ENCODE data around the gene ATOX1. TPM values are rescaled to one million over a fixed set of nuclear protein-coding genes. Genes with fewer than 3 reads are reported as not detected.

The ATOX1 gene
- polyA plus RNA-seq, 1 of the 3 experiments (the other 2 are of a cell fraction): 497 TPM

DNA sequence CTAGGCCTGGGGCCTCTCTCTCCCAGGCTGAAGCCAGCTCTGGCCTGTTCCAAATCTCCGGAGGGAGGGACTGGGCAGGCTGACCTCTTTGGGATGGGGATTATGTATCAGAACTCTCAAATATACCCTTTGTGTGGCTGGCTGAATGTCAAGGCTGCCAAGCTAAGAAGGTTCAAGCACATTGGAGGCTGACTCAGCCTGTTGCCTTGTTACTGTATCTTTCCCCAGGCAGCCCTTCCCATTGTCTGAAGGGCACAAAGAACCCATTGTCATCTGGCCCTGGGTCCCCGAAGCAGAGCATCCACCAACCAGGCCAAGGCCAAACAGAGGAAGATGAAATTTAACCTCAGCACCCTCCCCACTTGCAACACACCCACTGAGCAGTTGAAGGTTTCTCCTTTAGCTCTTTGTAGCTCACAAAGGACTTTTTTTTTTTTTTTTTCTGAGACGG lies 64.4 kb downstream of the ATOX1 start:
- Histone ChIP-seq H3K79me2 (ENCODE audit: insufficient read depth) (no peaks in the 10 kb centered on the region), H3K9me2 (no peaks in the 10 kb centered on the region), H3K9me3 (no peaks in the 10 kb centered on the region), H2AFZ (ENCODE audit: low read depth) (peak overlapping the region; percentile 43; the same call in 1 of the 2 replicates), H4K20me1 (ENCODE audit: insufficient read depth) (no peaks in the 10 kb centered on the region), H3F3A (replicated peaks; ENCODE audit: insufficient read depth) (peaks cover 25% of the 10 kb centered on the region), H3K27me3 (ENCODE audit: insufficient read depth) (no peaks in the 10 kb centered on the region), H3K36me3 (replicated peaks in 1 of 2; ENCODE audit: control insufficient read depth in 1 of 2, insufficient read depth in 2 of 2, low read length in 1 of 2) (no peaks in the 10 kb centered on the region), H3K27ac (ENCODE audit: low read depth in 2 of 2, low read length in 1 of 2) (peak overlapping the region in 1 of 2 experiments; percentile 100; a peak in 2 of 4 replicates), H3K9ac (peak overlapping the region; percentile 53), H3K4me2 (no peak overlapping the region; the same call in 1 of the 2 replicates), H3K4me3 (ENCODE audit: low read depth in 2 of 2, low read length in 1 of 2) (no peak overlapping the region), H3K4me1 (ENCODE audit: control insufficient read depth in 1 of 2, insufficient read depth in 2 of 2, low read depth in 1 of 2, low read length in 1 of 2) (peaks cover 3 to 34% of the 10 kb centered on the region in 2 experiments; a peak in 3 of 4 replicates)
- ChIA-PET POLR2A (interaction anchor here (0.6 kb wide), 1 partner anchor 45 kb away, joined by 4 read pairs; no protein-coding TSS in a partner anchor), CTCF (interaction anchor here (1.1 to 1.7 kb wide), 4 partner anchors 9 to 46 kb away, joined by 3 to 12 read pairs (median 6); no protein-coding TSS in a partner anchor)
- WGBS (ENCODE audit: low lambda C conversion rate): 51% methylated on average over 2 of the region's 3 CpGs
- 0 out of 2 replicates have a peak, but pooled peaks have one; percentile 23 for TF ChIP-seq JUND (IDR thresholded peaks at IDR 0.05)
- TF ChIP-seq EP300 (IDR thresholded peaks at IDR 0.05; ENCODE audit: borderline replicate concordance in 1 of 2, low read depth in 1 of 2, low read length in 1 of 2): no peak
- peak; percentile 63; the same call in 1 of the 2 replicates for TF ChIP-seq NFIC (IDR thresholded peaks at IDR 0.05; ENCODE audit: borderline replicate concordance)
- TF ChIP-seq, protein P1, sequence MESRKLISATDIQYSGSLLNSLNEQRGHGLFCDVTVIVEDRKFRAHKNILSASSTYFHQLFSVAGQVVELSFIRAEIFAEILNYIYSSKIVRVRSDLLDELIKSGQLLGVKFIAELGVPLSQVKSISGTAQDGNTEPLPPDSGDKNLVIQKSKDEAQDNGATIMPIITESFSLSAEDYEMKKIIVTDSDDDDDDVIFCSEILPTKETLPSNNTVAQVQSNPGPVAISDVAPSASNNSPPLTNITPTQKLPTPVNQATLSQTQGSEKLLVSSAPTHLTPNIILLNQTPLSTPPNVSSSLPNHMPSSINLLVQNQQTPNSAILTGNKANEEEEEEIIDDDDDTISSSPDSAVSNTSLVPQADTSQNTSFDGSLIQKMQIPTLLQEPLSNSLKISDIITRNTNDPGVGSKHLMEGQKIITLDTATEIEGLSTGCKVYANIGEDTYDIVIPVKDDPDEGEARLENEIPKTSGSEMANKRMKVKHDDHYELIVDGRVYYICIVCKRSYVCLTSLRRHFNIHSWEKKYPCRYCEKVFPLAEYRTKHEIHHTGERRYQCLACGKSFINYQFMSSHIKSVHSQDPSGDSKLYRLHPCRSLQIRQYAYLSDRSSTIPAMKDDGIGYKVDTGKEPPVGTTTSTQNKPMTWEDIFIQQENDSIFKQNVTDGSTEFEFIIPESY (IDR thresholded peaks at IDR 0.05; ENCODE audit: borderline replicate concordance, low read depth): 0 out of 2 replicates have a peak, but pooled peaks have one; percentile 13
- TF ChIP-seq SMC3 (IDR thresholded peaks at IDR 0.05; ENCODE audit: low read depth, low read length): no peak
- TF ChIP-seq CHD2 (IDR thresholded peaks at IDR 0.05; ENCODE audit: low read length, partially characterized antibody): no peak
- 0 out of 2 replicates have a peak, but pooled peaks have one; percentile 23 for TF ChIP-seq RXRA (IDR thresholded peaks at IDR 0.05; ENCODE audit: borderline replicate concordance, low read depth)
- TF ChIP-seq TCF12 (IDR thresholded peaks at IDR 0.05): peak; percentile 48; the same call in 1 of the 2 replicates
- TF ChIP-seq POLR2AphosphoS5 (IDR thresholded peaks at IDR 0.05; ENCODE audit: low read depth, low read length): 0 out of 2 replicates have a peak, but pooled peaks have one; percentile 17
- TF ChIP-seq RCOR1 (IDR thresholded peaks at IDR 0.05; ENCODE audit: low read length): no peak
- no peak for TF ChIP-seq GABPA (IDR thresholded peaks at IDR 0.05; ENCODE audit: low read depth)
- TF ChIP-seq SIN3A (IDR thresholded peaks at IDR 0.05; ENCODE audit: borderline replicate concordance, low read depth, low read length): peak; percentile 22; the same call in 1 of the 2 replicates
- TF ChIP-seq GATA2 (CRISPR knock-in tag; IDR thresholded peaks at IDR 0.05): no peak
- peak; percentile 37; the same call in 1 of the 2 replicates for TF ChIP-seq FOSL2 (IDR thresholded peaks at IDR 0.05; ENCODE audit: borderline replicate concordance, low read depth)
- no peak for TF ChIP-seq IRF3 (IDR thresholded peaks at IDR 0.05; ENCODE audit: low read depth, low read length)
- no peak for DNase-seq

Small RNAs within 50 kb of the gene (small RNA-seq; reads per million reads assigned to genes)
- gene RN7SKP232: 0 to 12.4 (median 0.06) reads per million in 7 experiments

Other genes with a start within 250 kb of the ATOX1 start
- not detected in 2 replicates for gene FAT2, start 167.3 kb downstream of the ATOX1 start, polyA plus RNA-seq (2012; rRNA removed)
- 987 and 1,115 TPM in 2 replicates for gene SPARC, start 71.7 kb downstream of the ATOX1 start, polyA plus RNA-seq (2012; rRNA removed)
- 21.7 and 25.1 TPM in 2 replicates for gene G3BP1, start 13.3 kb upstream of the ATOX1 start, polyA plus RNA-seq (2012; rRNA removed)
- gene GLRA1, start 166.2 kb upstream of the ATOX1 start, polyA plus RNA-seq (2012; rRNA removed): not detected in 2 replicates

All from SK-N-SH (cell line).